GM12878 (cell line): ENCODE results near the gene ANO1. TPM values are rescaled to one million over a fixed set of nuclear protein-coding genes. Genes with fewer than 3 reads are reported as not detected.

Experiments used
- ATAC-seq: fragments of 200-7000 bp; cut with Tn5 transposase; 3 replicates; pipeline ENCODE4 v1.9.1; 2020; ENCODE audit warnings: mild to moderate bottlenecking, moderate library complexity
- BruUV-seq: library from RNA; stranded (reverse); fragments of 400-500 nt; replicated peaks from 2 replicates; lab custom pipeline; 2021; lab: Mats Ljungman, UMichigan
- CTCF ChIA-PET: fragments of 300-600 bp; sonication (Branson Sonifier 250); formaldehyde crosslinking; extraction: SDS; loops from one replicate; lab custom pipeline; 2021; ENCODE audit warnings: inconsistent platforms; lab: Yijun Ruan, JAX
- POLR2A ChIA-PET: fragments of 350-600 bp; formaldehyde crosslinking; extraction: SDS; loops from one replicate; lab custom pipeline; 2021; ENCODE audit warnings: inconsistent platforms; lab: Charles Lee
- RAD21 ChIA-PET: fragments of 300-600 bp; sonication (Branson Sonifier 250); formaldehyde crosslinking; loops from one replicate; lab custom pipeline; 2023; ENCODE audit warnings: antibody characterized with exemption; ENCODE audit not compliant: unreplicated experiment; lab: Charles Lee
- SMC1A ChIA-PET: fragments of 300-600 bp; sonication (Branson Sonifier 250); formaldehyde crosslinking; loops from one replicate; lab custom pipeline; 2023; ENCODE audit not compliant: unreplicated experiment, uncharacterized antibody; lab: Charles Lee
- DNase-seq: peaks from one replicate; pipeline ENCODE4 v3.0.0-alpha.2; 2011; ENCODE audit warnings: low read depth, low spot score
- FAIRE-seq: peaks from 3 replicates; lab custom pipeline; 2011; peaks lifted over from hg19 to GRCh38; lab: Jason Lieb, UNC
- H2AFZ ChIP-seq: 2 replicates; pipeline ENCODE4 v1.6.0; 2011; ENCODE audit warnings: low read depth, low read length, control low read depth; ENCODE audit not compliant: control insufficient read depth
- H3K27ac ChIP-seq: 2 replicates; pipeline ENCODE4 v1.5.1; 2011; ENCODE audit warnings: control low read depth; ENCODE audit not compliant: control insufficient read depth, insufficient read depth
- H3K27me3 ChIP-seq, 2 experiments: replicated peaks in 1 of 2; 2 replicates each; pipeline versions ENCODE4 v1.6.0 to v1.6.1; 2011; ENCODE audit warnings: low read length in 1 of 2; ENCODE audit not compliant: control insufficient read depth in 2 of 2, insufficient read depth in 2 of 2
- H3K36me3 ChIP-seq, 2 experiments: 2 replicates each; pipeline ENCODE4 v1.5.1; 2011; ENCODE audit warnings: low read length in 1 of 2; ENCODE audit not compliant: control insufficient read depth in 2 of 2, insufficient read depth in 2 of 2
- H3K4me1 ChIP-seq: 2 replicates; pipeline ENCODE4 v1.6.1; 2011; ENCODE audit warnings: mild to moderate bottlenecking, low read length, moderate library complexity, mixed read lengths; ENCODE audit not compliant: control insufficient read depth, insufficient read depth
- H3K4me2 ChIP-seq: 2 replicates; pipeline ENCODE4 v1.6.0; 2011; ENCODE audit warnings: control low read depth; ENCODE audit not compliant: control insufficient read depth, insufficient read depth
- H3K4me3 ChIP-seq: fragments of 200-600 bp; sonication (generic); 2 replicates; pipeline ENCODE4 v1.5.1; 2016
- H3K79me2 ChIP-seq: 2 replicates; pipeline ENCODE4 v1.6.0; 2011; ENCODE audit warnings: low read length; ENCODE audit not compliant: control insufficient read depth, insufficient read depth
- H3K9ac ChIP-seq: 2 replicates; pipeline ENCODE4 v1.8.0; 2011; ENCODE audit warnings: low read length, control low read depth, mixed read lengths; ENCODE audit not compliant: control insufficient read depth, insufficient read depth
- H3K9me3 ChIP-seq: replicated peaks from 3 replicates; pipeline ENCODE4 v1.5.1; 2011; ENCODE audit warnings: mild to moderate bottlenecking, low read length; ENCODE audit not compliant: control insufficient read depth, insufficient read depth
- H4K20me1 ChIP-seq: 2 replicates; pipeline ENCODE4 v1.6.0; 2011; ENCODE audit not compliant: control insufficient read depth, insufficient read depth
- ATF3 ChIP-seq: IDR thresholded peaks from 2 replicates; pipeline ENCODE4 v1.6.1; 2011; ENCODE audit warnings: low read depth, mild to moderate bottlenecking, low read length, moderate library complexity, borderline replicate concordance; ENCODE audit errors: extremely low read depth
- CTCF ChIP-seq, 3 experiments: IDR thresholded peaks in 2 of 3; conservative IDR thresholded peaks in 1 of 3; 2 replicates each; pipeline ENCODE4 v1.5.1; 2011; ENCODE audit warnings: low read depth in 3 of 3, low read length in 3 of 3, mild to moderate bottlenecking in 3 of 3, control low read depth in 2 of 3, moderate library complexity in 2 of 3, inconsistent platforms in 1 of 3, mixed read lengths in 1 of 3; ENCODE audit not compliant: control insufficient read depth in 2 of 3, insufficient read depth in 1 of 3; ENCODE audit errors: extremely low read depth in 1 of 3
- FOXK2 ChIP-seq: fragments of 450-650 bp; IDR thresholded peaks from 2 replicates; pipeline ENCODE4 v1.6.1; 2017; ENCODE audit warnings: mild to moderate bottlenecking, moderate library complexity
- WGBS: methylation state at CpG from one replicate; pipeline ENCODE4 v1.1.6; 2016; ENCODE audit warnings: low lambda C conversion rate; ENCODE audit not compliant: insufficient replicate concordance, insufficient coverage; ENCODE audit errors: missing lambda C conversion rate; 5-methylcytosine and 5-hydroxymethylcytosine counted together
- in situ Hi-C: fragments of 300-500 bp; cut with MboI; formaldehyde crosslinking; loops from 9 replicates; pipeline ENCODE4 v1.14.3; 2018; ENCODE audit warnings: mixed read lengths
- intact Hi-C: fragments of 100-400 bp; cut with micrococcal nuclease; formaldehyde crosslinking; loops from one replicate; pipeline ENCODE4 v1.14.2; 2022; ENCODE audit not compliant: unreplicated experiment
- polyA plus RNA-seq, 11 experiments: library from polyadenylated mRNA; depleted of rRNA in 4 of 11; unstranded in 6 of 11; stranded (reverse) in 5 of 11; fragments of >200 nt; fragmentation: Nextera tagmentation in 4 of 11; fragmentation: Illumina TruSeq in 1 of 11; extraction: Ambion mirVana in 4 of 11; extraction: Trizol in 1 of 11; gene quantifications; 1 replicate in 1 of 11; 2 replicates in 10 of 11; pipeline versions ENCODE4 v1.2.1 to v1.2.3, GENCODE V29; 2011 to 2016; ENCODE audit warnings: inconsistent platforms in 2 of 11, missing spikeins in 2 of 11, low read depth in 1 of 11
- total RNA-seq, 4 experiments: library from RNA; depleted of rRNA in 3 of 4; stranded (reverse); fragments of >200 nt in 3 of 4; fragmentation: Illumina TruSeq in 1 of 4; extraction: Trizol in 1 of 4; gene quantifications; 2 replicates each; pipeline versions ENCODE4 v1.2.1 to v1.2.3, GENCODE V29; 2013 to 2021
- TF ChIP-seq, protein P1 (sequence below): fragments of 450-650 bp; IDR thresholded peaks from 2 replicates; pipeline ENCODE4 v1.6.1; 2017; ENCODE audit warnings: antibody characterized with exemption, mild to moderate bottlenecking, moderate library complexity

Gene ANO1
- total and polyA plus RNA-seq, 10 of the 15 experiments (the other 5 are each of a cell fraction or from before 2014, with no cell fraction given) = 0.01 to 0.38 (median 0.06) TPM; not detected in 7

DNA sequence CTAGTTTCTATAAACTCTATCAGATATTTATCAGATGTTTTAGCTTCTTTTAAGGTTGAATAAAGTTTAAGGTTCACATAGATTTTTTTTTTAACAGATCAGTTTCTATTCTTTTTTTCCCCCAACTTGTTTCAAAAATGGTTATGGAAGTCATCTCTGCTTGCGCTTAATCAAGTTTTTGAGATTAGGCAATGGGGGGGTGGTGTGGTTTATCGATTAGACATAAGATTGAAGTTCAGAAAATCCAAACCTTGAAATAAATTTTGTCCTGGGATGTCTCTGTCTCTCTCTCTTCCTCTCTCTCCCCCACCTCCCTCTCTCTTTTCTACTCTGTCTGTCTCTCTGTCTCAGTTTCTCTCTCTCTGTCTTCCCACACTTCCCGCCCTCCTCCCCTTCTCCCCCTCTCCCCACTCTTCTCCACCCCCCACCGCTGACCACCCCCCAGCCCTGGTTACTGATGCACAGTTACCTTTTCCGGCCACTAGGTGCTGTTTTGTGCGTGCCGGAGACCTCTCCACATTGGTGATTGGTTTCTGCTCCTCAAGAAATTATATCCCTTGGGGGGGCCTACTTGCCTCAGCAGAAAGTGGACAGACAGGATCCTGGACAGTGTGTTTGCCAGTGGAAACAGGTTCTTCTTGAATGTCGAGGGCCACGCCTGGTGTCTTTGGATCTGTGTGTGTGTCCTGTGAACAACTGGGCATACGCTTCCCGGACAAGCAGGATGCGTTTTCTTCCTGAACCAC, 29.7 kb upstream of the ANO1 start:
- Histone ChIP-seq H3K9ac (no peak overlapping the region), H3K9me3 (no peaks in the 10 kb centered on the region), H4K20me1 (no peaks in the 10 kb centered on the region), H3K4me2 (no peak overlapping the region), H3K4me1 (no peaks in the 10 kb centered on the region), H3K27me3 (peaks cover 0 to 4% of the 10 kb centered on the region in 2 experiments; a peak in 1 of 4 replicates), H3K36me3 (no peaks in the 10 kb centered on the region)
- intact Hi-C loops (no loop called here), in situ Hi-C loops (no loop called here)
- WGBS = 37% methylated on average over 9 of the region's 12 CpGs
- POLR2A ChIA-PET = no interaction called here
- ATAC-seq (no peak), DNase-seq (no peak), FAIRE-seq (no peak)
- RAD21 ChIA-PET = no interaction called here
- CTCF ChIA-PET = no interaction called here
- TF ChIP-seq CTCF (IDR thresholded peaks at IDR 0.05 in 2 of 3, conservative IDR thresholded peaks at IDR 0.05 in 1 of 3; ENCODE audit: control insufficient read depth in 2 of 3, extremely low read depth in 1 of 3, insufficient read depth in 1 of 3, low read depth in 3 of 3, low read length in 3 of 3) = peak in 2 of 3 experiments; percentile 13 to 36; a peak in 1 of 6 replicates
- TF ChIP-seq ATF3 = no peak
- TF ChIP-seq FOXK2 = no peak
- TF ChIP-seq, protein P1, sequence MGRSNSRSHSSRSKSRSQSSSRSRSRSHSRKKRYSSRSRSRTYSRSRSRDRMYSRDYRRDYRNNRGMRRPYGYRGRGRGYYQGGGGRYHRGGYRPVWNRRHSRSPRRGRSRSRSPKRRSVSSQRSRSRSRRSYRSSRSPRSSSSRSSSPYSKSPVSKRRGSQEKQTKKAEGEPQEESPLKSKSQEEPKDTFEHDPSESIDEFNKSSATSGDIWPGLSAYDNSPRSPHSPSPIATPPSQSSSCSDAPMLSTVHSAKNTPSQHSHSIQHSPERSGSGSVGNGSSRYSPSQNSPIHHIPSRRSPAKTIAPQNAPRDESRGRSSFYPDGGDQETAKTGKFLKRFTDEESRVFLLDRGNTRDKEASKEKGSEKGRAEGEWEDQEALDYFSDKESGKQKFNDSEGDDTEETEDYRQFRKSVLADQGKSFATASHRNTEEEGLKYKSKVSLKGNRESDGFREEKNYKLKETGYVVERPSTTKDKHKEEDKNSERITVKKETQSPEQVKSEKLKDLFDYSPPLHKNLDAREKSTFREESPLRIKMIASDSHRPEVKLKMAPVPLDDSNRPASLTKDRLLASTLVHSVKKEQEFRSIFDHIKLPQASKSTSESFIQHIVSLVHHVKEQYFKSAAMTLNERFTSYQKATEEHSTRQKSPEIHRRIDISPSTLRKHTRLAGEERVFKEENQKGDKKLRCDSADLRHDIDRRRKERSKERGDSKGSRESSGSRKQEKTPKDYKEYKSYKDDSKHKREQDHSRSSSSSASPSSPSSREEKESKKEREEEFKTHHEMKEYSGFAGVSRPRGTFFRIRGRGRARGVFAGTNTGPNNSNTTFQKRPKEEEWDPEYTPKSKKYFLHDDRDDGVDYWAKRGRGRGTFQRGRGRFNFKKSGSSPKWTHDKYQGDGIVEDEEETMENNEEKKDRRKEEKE = no peak
- TF ChIP-seq, all 136 proteins: peak for 1
- SMC1A ChIA-PET = no interaction called here
- Histone ChIP-seq H3K79me2 (no peaks in the 10 kb centered on the region), H2AFZ (no peak overlapping the region), H3K4me3 (no peak overlapping the region), H3K27ac (no peak overlapping the region)
- no TSS peak for BruUV-seq
